Transverse colon (tissue), 3 donors: Measurements from ENCODE around the gene LRG1.
"Not testable (repeated sequence)": the region's sequence is repeated elsewhere in the genome, so short reads cannot be mapped to it uniquely, and the experiment has no call there.

Experiments used
- EP300 ChIP-seq: sonication (generic); formaldehyde crosslinking; IDR thresholded peaks from one replicate; pipeline ENCODE4 v1.6.1; 2017; ENCODE audit warnings: antibody characterized with exemption, low read depth
- POLR2AphosphoS5 ChIP-seq, 3 donors: sonication (generic); formaldehyde crosslinking; IDR thresholded peaks; one replicate each; pipeline ENCODE4 v1.6.1; 2016; ENCODE audit warnings: antibody characterized with exemption in 3 of 3

DNA sequence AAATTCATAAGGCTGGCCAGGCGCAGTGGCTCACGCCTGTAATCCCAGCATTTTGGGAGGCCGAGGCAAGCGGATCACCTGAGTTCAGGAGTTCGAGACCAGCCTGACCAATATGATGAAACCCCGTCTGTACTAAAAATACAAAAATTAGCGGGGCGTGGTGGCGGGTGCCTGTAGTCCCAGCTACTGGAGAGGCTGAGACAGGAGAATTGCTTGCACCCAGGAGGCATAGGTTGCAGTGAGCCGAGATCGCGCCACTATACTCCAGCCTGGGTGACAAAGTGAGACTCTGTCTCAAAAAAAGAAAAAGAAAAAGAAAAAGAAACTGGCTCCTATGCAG lies 1.9 kb upstream of the LRG1 start:
- TF ChIP-seq EP300; POLR2AphosphoS5 (IDR thresholded peaks at IDR 0.05): not testable (repeated sequence)
